Measurements from ENCODE around the gene ROR2. TPM values are rescaled to one million over a fixed set of nuclear protein-coding genes. Genes with fewer than 3 reads are reported as not detected.

The ROR2 gene
- total and polyA plus RNA-seq, 2 donors (not counting 3 experiments of a cell fraction or from before 2014, with no cell fraction given), result not detected

- Histone ChIP-seq H3K4me1 (ENCODE audit: control insufficient read depth, extremely low read depth, insufficient read depth, low read length) (no peaks in the 10 kb centered on the region), H3K79me2 (ENCODE audit: control insufficient read depth, insufficient read depth, low read length) (no peaks in the 10 kb centered on the region), H3K4me2 (ENCODE audit: insufficient read depth, low read length) (no peak overlapping the region), H4K20me1 (replicated peaks; ENCODE audit: control insufficient read depth, extremely low read depth, insufficient read depth, low read length) (no peaks in the 10 kb centered on the region), H3K27ac (ENCODE audit: insufficient read depth, low read depth, low read length) (no peak overlapping the region), H3K36me3 (ENCODE audit: control insufficient read depth in 2 of 2, extremely low read depth in 1 of 2, insufficient read depth in 2 of 2, low read length in 2 of 2) (no peaks in the 10 kb centered on the region), H2AFZ (ENCODE audit: low read depth, low read length) (no peak overlapping the region), H3K4me3 (replicated peaks in 1 of 3; ENCODE audit: insufficient read depth in 1 of 3, low read depth in 1 of 3, low read length in 3 of 3) (no peak overlapping the region), H3K9ac (replicated peaks; ENCODE audit: extremely low read depth, insufficient read depth, low read length) (no peak overlapping the region), H3K9me1 (replicated peaks; ENCODE audit: control insufficient read depth, extremely low read depth, insufficient read depth, low read length) (no peaks in the 10 kb centered on the region), H3K27me3 (ENCODE audit: control insufficient read depth in 2 of 2, insufficient read depth in 2 of 2, low read length in 2 of 2) (no peaks in the 10 kb centered on the region), H3K9me3 (replicated peaks; ENCODE audit: control insufficient read depth, insufficient read depth, low read length) (no peaks in the 10 kb centered on the region)
- intact Hi-C loops (cut with micrococcal nuclease) (no loop called here), dilution Hi-C loops (cut with MboI; ENCODE audit: extremely low pct_ligation_motif_present, low sequenced_read_pairs) (no loop called here)
- ChIA-PET POLR2A (no interaction called here), CTCF (no interaction called here)
- no TSS peak for BruUV-seq (replicated peaks)
- FAIRE-seq (no peak), DNase-seq (ENCODE audit: low read depth, low spot score) (no peak)
- TF ChIP-seq FOS (IDR thresholded peaks at IDR 0.05; ENCODE audit: borderline replicate concordance, insufficient read depth, low read length), result no peak
- no peak for TF ChIP-seq MYC (IDR thresholded peaks at IDR 0.05; ENCODE audit: low read depth, low read length)
- no peak for TF ChIP-seq POLR2A (IDR thresholded peaks at IDR 0.05; ENCODE audit: low read depth, low read length)
- no peak for TF ChIP-seq POLR2AphosphoS5 (IDR thresholded peaks at IDR 0.05; ENCODE audit: insufficient read depth, low read depth, low read length)
- no peak for TF ChIP-seq MAX (IDR thresholded peaks at IDR 0.05; ENCODE audit: insufficient read depth, insufficient read length)
- no peak for TF ChIP-seq JUN (IDR thresholded peaks at IDR 0.05; ENCODE audit: borderline replicate concordance, insufficient read depth, insufficient read length, low read depth)
- no peak for TF ChIP-seq EZH2 (IDR thresholded peaks at IDR 0.05; ENCODE audit: borderline replicate concordance, low read depth, low read length, severe bottlenecking)
- TF ChIP-seq GATA2 (IDR thresholded peaks at IDR 0.05; ENCODE audit: insufficient read depth, insufficient read length, low read depth, low read length), result no peak
- TF ChIP-seq CTCF (IDR thresholded peaks at IDR 0.05; ENCODE audit: extremely low read depth in 1 of 2, insufficient read depth in 1 of 2, low read depth in 1 of 2, low read length in 2 of 2), result no peak
These were observed 392.7 kb downstream of the ROR2 start for GRCh38 chr9:91557327-91557726.

Measured in endothelial cell of umbilical vein (primary cell).